CD4-positive, CD25-positive, alpha-beta regulatory T cell (primary cell): ENCODE results near the gene DLGAP5. TPM values are rescaled to one million over a fixed set of nuclear protein-coding genes. Genes with fewer than 3 reads are reported as not detected.
A peak's percentile ranks its signal among the peaks of the same experiment; 100 is the strongest.

Experiments used
- ATAC-seq, 2 donors: fragments of 150-1000 bp; cut with Tn5 transposase; one replicate each; pipeline ENCODE4 v1.10.0; 2021; ENCODE audit warnings: low read depth in 2 of 2, moderate number of reproducible peaks in 2 of 2, moderate library complexity in 1 of 2
- DNase-seq, 3 donors: peaks; one replicate each; pipeline versions ENCODE4 v3.0.0 to v3.0.0-alpha.2; 2012 to 2022; ENCODE audit warnings: mixed read lengths in 1 of 3
- H3K27ac ChIP-seq: one replicate; pipeline ENCODE4 v1.7.0; 2013; ENCODE audit warnings: mild to moderate bottlenecking, low read length; ENCODE audit not compliant: insufficient read depth, poor library complexity, severe bottlenecking
- H3K27me3 ChIP-seq: one replicate; pipeline ENCODE4 v1.7.0; 2013; ENCODE audit warnings: low read length; ENCODE audit not compliant: control insufficient read depth, insufficient read depth
- H3K36me3 ChIP-seq: one replicate; pipeline ENCODE4 v1.7.0; 2013; ENCODE audit warnings: mild to moderate bottlenecking, low read length, moderate library complexity; ENCODE audit not compliant: control insufficient read depth, insufficient read depth
- H3K4me1 ChIP-seq: 2 replicates; pipeline ENCODE4 v1.7.0; 2013; ENCODE audit warnings: mild to moderate bottlenecking, low read length; ENCODE audit not compliant: insufficient read depth, control insufficient read depth, poor library complexity, severe bottlenecking
- H3K4me3 ChIP-seq: one replicate; pipeline ENCODE4 v1.7.0; 2013; ENCODE audit warnings: low read depth, mild to moderate bottlenecking, low read length, moderate library complexity
- H3K9me3 ChIP-seq, 2 experiments: 1 replicate in 1 of 2; 2 replicates in 1 of 2; pipeline ENCODE4 v1.7.0; 2013; ENCODE audit warnings: low read length in 2 of 2, mild to moderate bottlenecking in 1 of 2, moderate library complexity in 1 of 2; ENCODE audit not compliant: control insufficient read depth in 2 of 2
- H3K27ac Mint-ChIP-seq, 3 donors: one replicate each; pipeline ENCODE4 v1.8.0; 2020 to 2022; ENCODE audit warnings: mild to moderate bottlenecking in 3 of 3, mixed read lengths in 3 of 3, moderate library complexity in 2 of 3
- H3K27me3 Mint-ChIP-seq: one replicate; pipeline ENCODE4 v1.8.0; 2022; ENCODE audit warnings: mild to moderate bottlenecking, mixed read lengths
- H3K36me3 Mint-ChIP-seq: one replicate; pipeline ENCODE4 v1.8.0; 2020; ENCODE audit warnings: mixed read lengths
- H3K4me1 Mint-ChIP-seq, 4 donors: one replicate each; pipeline ENCODE4 v1.8.0; 2020 to 2022; ENCODE audit warnings: mixed read lengths in 4 of 4, mild to moderate bottlenecking in 1 of 4
- H3K4me3 Mint-ChIP-seq, 4 donors: one replicate each; pipeline ENCODE4 v1.8.0; 2020 to 2022; ENCODE audit warnings: mild to moderate bottlenecking in 4 of 4, mixed read lengths in 4 of 4, moderate library complexity in 3 of 4
- H3K9me3 Mint-ChIP-seq, 7 donors: one replicate each; pipeline ENCODE4 v1.8.0; 2020 to 2022; ENCODE audit warnings: mixed read lengths in 7 of 7, mild to moderate bottlenecking in 3 of 7, moderate library complexity in 2 of 7
- polyA plus RNA-seq, 4 donors: library from polyadenylated mRNA; unstranded; fragments of 300-500 nt; fragmentation: Illumina TruSeq; gene quantifications; one replicate each; pipeline ENCODE4 v1.2.3, GENCODE V29; 2021
- total RNA-seq: library from RNA; stranded (reverse); gene quantifications from one replicate; pipeline ENCODE4 v1.2.3, GENCODE V29; 2022

The DLGAP5 gene
- total and polyA plus RNA-seq, 5 donors from 2014 or later: 0.67 to 4.1 (median 2.0) TPM

GRCh38 chr14:55136885-55137786, 54.2 kb downstream of the DLGAP5 start:
- H3K9me3 Mint-ChIP-seq: no peaks in the 10 kb centered on the region
- Histone ChIP-seq H3K27ac (no peak overlapping the region), H3K9me3 (no peaks in the 10 kb centered on the region), H3K27me3 (no peaks in the 10 kb centered on the region), H3K4me3 (no peak overlapping the region), H3K4me1 (peaks cover 11% of the 10 kb centered on the region), H3K36me3 (peaks cover 38% of the 10 kb centered on the region)
- H3K4me1 Mint-ChIP-seq: peaks cover 4 to 37% (median 23%) of the 10 kb centered on the region in 4 donors
- ATAC-seq (no peak), DNase-seq (no peak)
- no peaks in the 10 kb centered on the region for H3K27me3 Mint-ChIP-seq
- H3K36me3 Mint-ChIP-seq: peaks cover 12% of the 10 kb centered on the region
- H3K27ac Mint-ChIP-seq: no peak overlapping the region
- H3K4me3 Mint-ChIP-seq: peak overlapping the region in 1 of 4 donors; percentile 43

GRCh38 chr14:55136241-55136640, 55.1 kb downstream of the DLGAP5 start:
- peaks cover 30% of the 10 kb centered on the region for H3K36me3 ChIP-seq
- peaks cover 20% of the 10 kb centered on the region for H3K4me1 ChIP-seq
- Mint-ChIP-seq H3K27ac (no peak overlapping the region), H3K4me1 (peaks cover 8 to 46% (median 27%) of the 10 kb centered on the region in 4 donors), H3K9me3 (no peaks in the 10 kb centered on the region), H3K36me3 (peaks cover 12% of the 10 kb centered on the region), H3K27me3 (no peaks in the 10 kb centered on the region), H3K4me3 (no peak overlapping the region)
- no peak overlapping the region for H3K27ac ChIP-seq
- no peak overlapping the region for H3K4me3 ChIP-seq
- no peak for ATAC-seq
- no peaks in the 10 kb centered on the region for H3K9me3 ChIP-seq
- no peak for DNase-seq
- no peaks in the 10 kb centered on the region for H3K27me3 ChIP-seq

- no peak overlapping the region for H3K4me3 ChIP-seq
- ATAC-seq (no peak), DNase-seq (no peak)
- peaks cover 2% of the 10 kb centered on the region for H3K36me3 ChIP-seq
- Mint-ChIP-seq H3K9me3 (no peaks in the 10 kb centered on the region), H3K27ac (no peak overlapping the region), H3K4me1 (peaks cover 10 to 66% (median 34%) of the 10 kb centered on the region in 4 donors), H3K36me3 (no peaks in the 10 kb centered on the region), H3K4me3 (peak overlapping the region in 1 of 4 donors; percentile 27), H3K27me3 (no peaks in the 10 kb centered on the region)
- no peaks in the 10 kb centered on the region for H3K9me3 ChIP-seq
- peaks cover 45% of the 10 kb centered on the region for H3K4me1 ChIP-seq
- no peaks in the 10 kb centered on the region for H3K27me3 ChIP-seq
- H3K27ac ChIP-seq: no peak overlapping the region
Observed at GRCh38 chr14:55133416-55133815, 58.0 kb downstream of the DLGAP5 start.

GRCh38 chr14:55131370-55132137, 59.8 kb downstream of the DLGAP5 start:
- Histone ChIP-seq H3K27ac (peak overlapping the region; percentile 20), H3K9me3 (no peaks in the 10 kb centered on the region), H3K4me1 (peaks cover 41% of the 10 kb centered on the region), H3K36me3 (no peaks in the 10 kb centered on the region), H3K4me3 (peak overlapping the region; percentile 40), H3K27me3 (no peaks in the 10 kb centered on the region)
- DNase-seq (peak in 2 of 3 donors; percentile 21 to 72), ATAC-seq (peak; percentile 35 to 50)
- Mint-ChIP-seq H3K36me3 (no peaks in the 10 kb centered on the region), H3K4me3 (peak overlapping the region; percentile 78 to 94 (median 86)), H3K4me1 (peaks cover 11 to 66% (median 31%) of the 10 kb centered on the region in 4 donors), H3K27ac (peak overlapping the region in 2 of 3 donors; percentile 66 to 70), H3K9me3 (no peaks in the 10 kb centered on the region), H3K27me3 (no peaks in the 10 kb centered on the region)

- Mint-ChIP-seq H3K9me3 (no peaks in the 10 kb centered on the region), H3K27ac (peak overlapping the region; percentile 12 to 56 (median 55)), H3K4me1 (peaks cover 11 to 73% (median 37%) of the 10 kb centered on the region in 4 donors), H3K36me3 (no peaks in the 10 kb centered on the region), H3K27me3 (no peaks in the 10 kb centered on the region), H3K4me3 (peak overlapping the region; percentile 81 to 94 (median 86))
- no peaks in the 10 kb centered on the region for H3K27me3 ChIP-seq
- H3K4me3 ChIP-seq: peak overlapping the region; percentile 83
- DNase-seq: no peak
- H3K4me1 ChIP-seq: peaks cover 49% of the 10 kb centered on the region
- no peak overlapping the region for H3K27ac ChIP-seq
- no peaks in the 10 kb centered on the region for H3K9me3 ChIP-seq
- no peak for ATAC-seq
- H3K36me3 ChIP-seq: no peaks in the 10 kb centered on the region
Observed at GRCh38 chr14:55130196-55130550, 61.2 kb downstream of the DLGAP5 start.

- Mint-ChIP-seq H3K9me3 (no peaks in the 10 kb centered on the region), H3K27ac (peak overlapping the region; percentile 12 to 56 (median 55)), H3K4me1 (peaks cover 11 to 71% (median 38%) of the 10 kb centered on the region in 4 donors), H3K36me3 (no peaks in the 10 kb centered on the region), H3K4me3 (peak overlapping the region; percentile 81 to 94 (median 86)), H3K27me3 (no peaks in the 10 kb centered on the region)
- H3K36me3 ChIP-seq: no peaks in the 10 kb centered on the region
- no peaks in the 10 kb centered on the region for H3K9me3 ChIP-seq
- H3K4me1 ChIP-seq: peaks cover 53% of the 10 kb centered on the region
- H3K27me3 ChIP-seq: no peaks in the 10 kb centered on the region
- peak overlapping the region; percentile 70 for H3K27ac ChIP-seq
- peak overlapping the region; percentile 83 for H3K4me3 ChIP-seq
- ATAC-seq: peak; percentile 63 to 68
- DNase-seq: peak; percentile 38 to 64 (median 38)
Observed at GRCh38 chr14:55129428-55130195, 61.8 kb downstream of the DLGAP5 start.

- Mint-ChIP-seq H3K4me3 (peak within 1 kb of the TSS; percentile 85 to 94 (median 88)), H3K9me3 (no peaks in the 10 kb centered on the region), H3K36me3 (no peaks in the 10 kb centered on the region), H3K4me1 (peaks cover 11 to 67% (median 39%) of the 10 kb centered on the region in 4 donors), H3K27ac (peak within 1 kb of the TSS; percentile 12 to 82 (median 78)), H3K27me3 (no peaks in the 10 kb centered on the region)
- ATAC-seq (peak; percentile 47 to 50), DNase-seq (peak; percentile 27 to 74 (median 35))
- no peaks in the 10 kb centered on the region for H3K27me3 ChIP-seq
- H3K4me1 ChIP-seq: peaks cover 53% of the 10 kb centered on the region
- no peaks in the 10 kb centered on the region for H3K36me3 ChIP-seq
- H3K9me3 ChIP-seq: no peaks in the 10 kb centered on the region
- H3K27ac ChIP-seq: peak within 1 kb of the TSS; percentile 70
- H3K4me3 ChIP-seq: peak within 1 kb of the TSS; percentile 83
Observed at GRCh38 chr14:55129086-55129427, 62.3 kb downstream of the DLGAP5 start, which contains the start of gene LGALS3. TSS of gene LGALS3 (plus strand) at chr14:55129252. CDS start at chr14:55137374, 8,122 bp downstream.
